ENCODE results near the gene ARSG. TPM values are rescaled to one million over a fixed set of nuclear protein-coding genes. Genes with fewer than 3 reads are reported as not detected.

ARSG gene
- total and polyA plus RNA-seq, 2 of the 8 experiments (the other 6 are each of a cell fraction or from before 2014, with no cell fraction given): 3.3 to 4.0 TPM

- TF ChIP-seq POLR2AphosphoS5 (IDR thresholded peaks at IDR 0.05; ENCODE audit: low read depth, low read length) (no peak), ZNF274 (IDR thresholded peaks at IDR 0.05; ENCODE audit: borderline replicate concordance, extremely low read depth, low read length) (no peak)
Observed at GRCh38 chr17:68446626-68447041, 155.3 kb downstream of the ARSG start (continued).

Measured in H1 (cell line).